Psoas muscle (tissue), 8 donors: ENCODE measurements around the gene PCDHA7. TPM values are rescaled to one million over a fixed set of nuclear protein-coding genes. Genes with fewer than 3 reads are reported as not detected.
"Not testable (repeated sequence)": the region's sequence is repeated elsewhere in the genome, so short reads cannot be mapped to it uniquely, and the experiment has no call there.

Source experiments
- ATAC-seq, 4 donors: fragments of 200-7000 bp; cut with Tn5 transposase; one replicate each; pipeline ENCODE4 v1.9.1; 2020; ENCODE audit warnings: moderate library complexity in 3 of 4, mild to moderate bottlenecking in 2 of 4
- DNase-seq, 2 donors: peaks; one replicate each; pipeline ENCODE4 v3.0.0-alpha.2; 2020
- H3K27ac ChIP-seq: fragments of 200-600 bp; one replicate; pipeline ENCODE4 v1.8.0; 2022
- H3K27me3 ChIP-seq, 3 donors: fragments of 200-600 bp in 1 of 3; one replicate each; pipeline versions ENCODE4 v1.6.1 to v1.8.0; 2013 to 2022; ENCODE audit warnings: low read length in 2 of 3, mild to moderate bottlenecking in 2 of 3, moderate library complexity in 1 of 3; ENCODE audit not compliant: insufficient read depth in 3 of 3
- H3K36me3 ChIP-seq, 2 donors: fragments of 200-600 bp in 1 of 2; one replicate each; pipeline versions ENCODE4 v1.6.1 to v1.8.0; 2013 to 2022; ENCODE audit warnings: low read depth in 1 of 2, mild to moderate bottlenecking in 1 of 2, moderate library complexity in 1 of 2; ENCODE audit not compliant: insufficient read depth in 1 of 2
- H3K4me1 ChIP-seq: fragments of 200-600 bp; one replicate; pipeline ENCODE4 v1.8.0; 2022
- H3K4me3 ChIP-seq: fragments of 200-600 bp; one replicate; pipeline ENCODE4 v1.8.0; 2022; ENCODE audit warnings: mild to moderate bottlenecking
- H3K9me3 ChIP-seq: fragments of 200-600 bp; one replicate; pipeline ENCODE4 v1.8.0; 2022
- CTCF ChIP-seq: fragments of 200-600 bp; IDR thresholded peaks from one replicate; pipeline ENCODE4 v1.8.0; 2022; ENCODE audit warnings: antibody characterized with exemption
- whole genome bisulfite sequencing, 3 donors: extraction: QIAGEN DNeasy Blood & Tissue Kit; methylation state at CpG; one replicate each; pipeline versions ENCODE4 v1.1.6 to v1.1.7; 2013; 5-methylcytosine and 5-hydroxymethylcytosine counted together
- intact Hi-C, 2 donors: fragments of 100-400 bp; cut with DNase I; formaldehyde crosslinking; loops; one replicate each; pipeline versions ENCODE4 v1.11.0 to v1.14.2; 2022
- polyA plus RNA-seq, 3 donors: library from polyadenylated mRNA; stranded (reverse); fragments of 200-250 nt; gene quantifications; one replicate each; pipeline ENCODE4 v1.2.3, GENCODE V29; 2013
- total RNA-seq, 4 donors: library from RNA; stranded (reverse); fragmentation: NEBNext Ultra II Directional in 2 of 4; extraction: Animal tissue kit (Norgen Biotek cat#: 25700) in 2 of 4; gene quantifications; one replicate each; pipeline versions ENCODE4 v1.2.1 to v1.2.4, GENCODE V29; 2021 to 2023
- donor health status: healthy with polysubstance abuse.
- donor health status: DM: no; HTN: no; CAD: no; lungs with moderate emphysema.
- donor health status: Bipolar disorder and iron deficiency.
- donor health status: healthy.
- donor health status: DM: yes; HTN: yes; CAD: no.
- donor health status: DM: no; HTN: no; CAD: no.
- donor health status: DM: no; HTN: no; CAD: no.
- donor health status: DM: yes; HTN: yes; CAD: no.

The PCDHA7 gene
- total and polyA plus RNA-seq, 7 donors = 0.01 to 0.08 (median 0.07) TPM; not detected in 4

GRCh38 chr5:140827704-140828361 is 6.2 kb upstream of the PCDHA7 start, which contains the start of gene PCDHA6:
PCDHA6 (plus strand) TSS chr5:140827960; CDS start chr5:140828092, 132 bp downstream.
- TF ChIP-seq CTCF = no peak
- DNase-seq (no peak), ATAC-seq (no peak)
- Histone ChIP-seq H3K9me3 (peaks cover 5% of the 10 kb centered on the region), H3K27ac (no peak within 1 kb of the TSS), H3K4me3 (no peak within 1 kb of the TSS), H3K36me3 (no peaks in the 10 kb centered on the region), H3K4me1 (no peaks in the 10 kb centered on the region), H3K27me3 (peaks cover 0 to 31% (median 8%) of the 10 kb centered on the region in 3 donors)
- WGBS, 3 donors = 12 to 17% (median 15%) methylated on average over 27 of the region's 27 CpGs
- intact Hi-C loops = no loop called here

DNA sequence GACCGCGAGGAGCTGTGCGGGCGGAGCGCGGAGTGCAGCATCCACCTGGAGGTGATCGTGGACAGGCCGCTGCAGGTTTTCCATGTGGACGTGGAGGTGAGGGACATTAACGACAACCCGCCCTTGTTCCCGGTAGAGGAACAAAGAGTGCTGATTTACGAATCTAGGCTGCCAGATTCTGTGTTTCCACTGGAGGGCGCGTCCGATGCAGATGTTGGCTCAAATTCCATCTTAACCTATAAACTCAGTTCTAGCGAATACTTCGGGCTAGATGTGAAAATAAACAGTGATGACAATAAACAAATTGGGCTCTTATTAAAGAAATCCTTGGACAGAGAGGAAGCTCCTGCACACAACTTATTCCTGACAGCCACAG is 5.7 kb upstream of the PCDHA7 start:
- intact Hi-C loops = no loop called here
- H3K27me3 ChIP-seq = peaks cover 0 to 34% (median 8%) of the 10 kb centered on the region in 3 donors
- no peak overlapping the region for H3K27ac ChIP-seq
- H3K4me1 ChIP-seq = no peaks in the 10 kb centered on the region
- H3K4me3 ChIP-seq = no peak overlapping the region
- 9 to 20% (median 20%) methylated on average over 16 to 18 of the region's 18 CpGs for WGBS, 3 donors
- TF ChIP-seq CTCF = no peak
- peaks cover 5% of the 10 kb centered on the region for H3K9me3 ChIP-seq
- DNase-seq (no peak), ATAC-seq (no peak)
- H3K36me3 ChIP-seq = no peaks in the 10 kb centered on the region

- intact Hi-C loops, H3K4me1 ChIP-seq, H3K27ac ChIP-seq, H3K4me3 ChIP-seq, H3K9me3 ChIP-seq, H3K36me3 ChIP-seq, DNase-seq, ATAC-seq: not testable (repeated sequence)
- peaks cover 0 to 42% (median 8%) of the 10 kb centered on the region in 3 donors for H3K27me3 ChIP-seq
- WGBS, 3 donors = 36 to 48% (median 38%) methylated on average over 96 to 106 of the region's 106 CpGs
Measured at GRCh38 chr5:140829511-140830501, 4.3 kb upstream of the PCDHA7 start.

GRCh38 chr5:140834439-140835008 is 455 bp downstream of the PCDHA7 start:
- H3K4me3 ChIP-seq, H3K36me3 ChIP-seq, H3K4me1 ChIP-seq, intact Hi-C loops, H3K27ac ChIP-seq, DNase-seq, ATAC-seq: not testable (repeated sequence)
- Histone ChIP-seq H3K9me3 (peaks cover 16% of the 10 kb centered on the region), H3K27me3 (peaks cover 0 to 31% (median 5%) of the 10 kb centered on the region in 3 donors)
- 13 to 21% (median 16%) methylated on average over 23 to 26 of the region's 38 CpGs for WGBS, 3 donors

GRCh38 chr5:140835622-140836510 is 1.8 kb downstream of the PCDHA7 start:
- DNase-seq (peak in 1 of 2 donors; percentile 31), ATAC-seq (no peak)
- no peaks in the 10 kb centered on the region for H3K36me3 ChIP-seq

More at GRCh38 chr5:140835622-140836510, 1.8 kb downstream of the PCDHA7 start:
- 36 to 45% (median 37%) methylated on average over 90 to 103 of the region's 103 CpGs for WGBS, 3 donors
- Histone ChIP-seq H3K9me3 (peaks cover 16% of the 10 kb centered on the region), H3K27ac (no peak overlapping the region), H3K27me3 (peaks cover 0 to 31% (median 5%) of the 10 kb centered on the region in 3 donors), H3K4me3 (no peak overlapping the region), H3K4me1 (no peaks in the 10 kb centered on the region)
- no peak for TF ChIP-seq CTCF
- intact Hi-C loops = no loop called here
